Keratinocyte (primary cell): ENCODE measurements around the gene SPAG6. TPM values are rescaled to one million over a fixed set of nuclear protein-coding genes. Genes with fewer than 3 reads are reported as not detected.

Experiments
- DNase-seq: peaks from one replicate; pipeline ENCODE4 v3.0.0-alpha.2; 2011; ENCODE audit warnings: low read depth, missing footprints, low spot score
- FAIRE-seq: peaks from 2 replicates; lab custom pipeline; 2011; peaks lifted over from hg19 to GRCh38; lab: Jason Lieb, UNC
- H2AFZ ChIP-seq: 2 replicates; pipeline ENCODE4 v1.6.0; 2012; ENCODE audit warnings: low read length, control low read depth, inconsistent platforms; ENCODE audit not compliant: control insufficient read depth
- H3K27ac ChIP-seq: 2 replicates; pipeline ENCODE4 v1.5.1; 2011; ENCODE audit warnings: low read length; ENCODE audit not compliant: control insufficient read depth, insufficient read depth
- H3K27me3 ChIP-seq: 3 replicates; pipeline ENCODE4 v1.6.0; 2011; ENCODE audit warnings: low read length; ENCODE audit not compliant: control insufficient read depth, insufficient read depth; ENCODE audit errors: extremely low read depth
- H3K36me3 ChIP-seq, 2 experiments: 2 replicates in 1 of 2; 3 replicates in 1 of 2; pipeline ENCODE4 v1.5.1; 2011; ENCODE audit warnings: low read length in 2 of 2, mild to moderate bottlenecking in 1 of 2; ENCODE audit not compliant: control insufficient read depth in 2 of 2, insufficient read depth in 2 of 2; ENCODE audit errors: extremely low read depth in 1 of 2
- H3K4me1 ChIP-seq: 3 replicates; pipeline ENCODE4 v1.5.1; 2011; ENCODE audit warnings: low read length; ENCODE audit not compliant: control insufficient read depth, insufficient read depth; ENCODE audit errors: extremely low read depth
- H3K4me2 ChIP-seq: 3 replicates; pipeline ENCODE4 v1.6.0; 2011; ENCODE audit warnings: low read depth, low read length; ENCODE audit not compliant: control insufficient read depth, insufficient read depth; ENCODE audit errors: extremely low read depth
- H3K4me3 ChIP-seq, 3 experiments: fragments of 200-600 bp in 1 of 3; sonication (generic) in 1 of 3; 2 replicates in 2 of 3; 3 replicates in 1 of 3; pipeline ENCODE4 v1.5.1; 2011 to 2016; ENCODE audit warnings: low read length in 3 of 3, mild to moderate bottlenecking in 3 of 3, control low read depth in 2 of 3, inconsistent platforms in 1 of 3, low read depth in 1 of 3, mixed read lengths in 1 of 3, mixed run types in 1 of 3, moderate library complexity in 1 of 3; ENCODE audit not compliant: control insufficient read depth in 2 of 3, insufficient read depth in 2 of 3; ENCODE audit errors: extremely low read depth in 1 of 3
- H3K79me2 ChIP-seq: 2 replicates; pipeline ENCODE4 v1.6.0; 2012; ENCODE audit warnings: low read length; ENCODE audit not compliant: control insufficient read depth, insufficient read depth
- H3K9ac ChIP-seq: 3 replicates; pipeline ENCODE4 v1.6.0; 2011; ENCODE audit warnings: low read length; ENCODE audit not compliant: control insufficient read depth, insufficient read depth; ENCODE audit errors: extremely low read depth
- H3K9me1 ChIP-seq: 3 replicates; pipeline ENCODE4 v1.6.0; 2011; ENCODE audit warnings: low read length; ENCODE audit not compliant: control insufficient read depth, insufficient read depth; ENCODE audit errors: extremely low read depth
- H3K9me3 ChIP-seq: 2 replicates; pipeline ENCODE4 v1.5.1; 2012; ENCODE audit warnings: low read depth, low read length; ENCODE audit not compliant: control insufficient read depth
- H4K20me1 ChIP-seq: 3 replicates; pipeline ENCODE4 v1.6.0; 2011; ENCODE audit warnings: low read length; ENCODE audit not compliant: control insufficient read depth, insufficient read depth; ENCODE audit errors: extremely low read depth
- EZH2 ChIP-seq: IDR thresholded peaks from one replicate; pipeline ENCODE4 v1.6.1; 2012; ENCODE audit warnings: inconsistent platforms, mild to moderate bottlenecking, low read length, moderate library complexity
- dilution Hi-C: fragments of 300-500 bp; cut with MboI; formaldehyde crosslinking; loops from one replicate; pipeline ENCODE4 v1.7.0; 2020; ENCODE audit warnings: low sequenced_read_pairs; ENCODE audit not compliant: extremely low pct_ligation_motif_present
- polyA plus RNA-seq, 5 experiments: library from polyadenylated mRNA; depleted of rRNA in 3 of 5; stranded (reverse) in 3 of 5; stranded (forward) in 1 of 5; unstranded in 1 of 5; fragments of >200 nt; gene quantifications; 1 replicate in 1 of 5; 2 replicates in 3 of 5; 3 replicates in 1 of 5; pipeline versions ENCODE4 v1.2.1 to v1.2.3, GENCODE V29; 2011 to 2012; ENCODE audit warnings: missing spikeins in 2 of 5, low read depth in 1 of 5, low replicate concordance in 1 of 5
- TF ChIP-seq, protein P1 (sequence below), 3 experiments: IDR thresholded peaks in 1 of 3; conservative IDR thresholded peaks in 1 of 3; optimal IDR thresholded peaks in 1 of 3; 2 replicates in 2 of 3; 3 replicates in 1 of 3; pipeline versions ENCODE3 to v1.5.1; 2011; ENCODE audit warnings: low read length in 3 of 3, mild to moderate bottlenecking in 3 of 3, moderate library complexity in 2 of 3, control low read depth in 1 of 3, inconsistent platforms in 1 of 3; ENCODE audit not compliant: insufficient read depth in 2 of 3; ENCODE audit errors: extremely low read depth in 1 of 3

SPAG6 gene
- polyA plus RNA-seq, 1 donor (not counting 4 experiments of a cell fraction or from before 2014, with no cell fraction given), result not detected

DNA sequence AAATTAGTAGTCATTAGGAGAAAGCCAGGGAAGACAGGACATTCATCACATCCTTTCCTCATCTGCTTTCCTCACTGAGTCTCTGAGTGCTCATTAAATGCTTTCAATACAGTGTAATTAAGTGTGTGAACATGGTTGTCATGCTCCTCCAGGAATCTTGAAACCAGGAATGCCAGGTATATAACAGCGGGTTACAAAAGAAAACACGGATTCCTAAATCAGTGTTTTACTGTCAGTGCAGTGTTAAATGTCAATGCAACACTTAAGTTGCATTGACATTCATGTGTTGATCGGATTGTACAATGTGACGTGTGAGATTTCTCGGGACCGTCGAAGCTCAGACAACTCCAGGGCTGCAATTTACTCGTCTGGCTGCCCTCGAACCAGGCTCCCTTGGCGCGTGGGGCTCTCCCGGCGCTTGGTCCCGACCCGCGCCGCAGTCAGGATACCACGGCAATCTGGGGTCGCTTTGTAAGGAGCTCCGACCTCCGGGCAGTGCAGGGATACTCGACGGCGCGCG, 455 bp upstream of the SPAG6 start:
- TF ChIP-seq, protein P1, sequence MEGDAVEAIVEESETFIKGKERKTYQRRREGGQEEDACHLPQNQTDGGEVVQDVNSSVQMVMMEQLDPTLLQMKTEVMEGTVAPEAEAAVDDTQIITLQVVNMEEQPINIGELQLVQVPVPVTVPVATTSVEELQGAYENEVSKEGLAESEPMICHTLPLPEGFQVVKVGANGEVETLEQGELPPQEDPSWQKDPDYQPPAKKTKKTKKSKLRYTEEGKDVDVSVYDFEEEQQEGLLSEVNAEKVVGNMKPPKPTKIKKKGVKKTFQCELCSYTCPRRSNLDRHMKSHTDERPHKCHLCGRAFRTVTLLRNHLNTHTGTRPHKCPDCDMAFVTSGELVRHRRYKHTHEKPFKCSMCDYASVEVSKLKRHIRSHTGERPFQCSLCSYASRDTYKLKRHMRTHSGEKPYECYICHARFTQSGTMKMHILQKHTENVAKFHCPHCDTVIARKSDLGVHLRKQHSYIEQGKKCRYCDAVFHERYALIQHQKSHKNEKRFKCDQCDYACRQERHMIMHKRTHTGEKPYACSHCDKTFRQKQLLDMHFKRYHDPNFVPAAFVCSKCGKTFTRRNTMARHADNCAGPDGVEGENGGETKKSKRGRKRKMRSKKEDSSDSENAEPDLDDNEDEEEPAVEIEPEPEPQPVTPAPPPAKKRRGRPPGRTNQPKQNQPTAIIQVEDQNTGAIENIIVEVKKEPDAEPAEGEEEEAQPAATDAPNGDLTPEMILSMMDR (optimal IDR thresholded peaks at IDR 0.05 in 1 of 3, IDR thresholded peaks at IDR 0.05 in 1 of 3, conservative IDR thresholded peaks at IDR 0.05 in 1 of 3; ENCODE audit: extremely low read depth in 1 of 3, insufficient read depth in 2 of 3, low read length in 3 of 3), result no peak
- TF ChIP-seq EZH2, result peak; percentile 56
- Histone ChIP-seq H3K36me3 (no peaks in the 10 kb centered on the region), H4K20me1 (no peaks in the 10 kb centered on the region), H2AFZ (no peak overlapping the region), H3K4me1 (peaks cover 2% of the 10 kb centered on the region), H3K4me2 (no peak overlapping the region), H3K27me3 (peaks cover 69% of the 10 kb centered on the region), H3K9me3 (peaks cover 2% of the 10 kb centered on the region), H3K4me3 (no peak overlapping the region), H3K79me2 (no peaks in the 10 kb centered on the region), H3K9ac (no peak overlapping the region), H3K9me1 (no peaks in the 10 kb centered on the region), H3K27ac (no peak overlapping the region)
- FAIRE-seq (no peak), DNase-seq (no peak)
- dilution Hi-C loops, result no loop called here

DNA sequence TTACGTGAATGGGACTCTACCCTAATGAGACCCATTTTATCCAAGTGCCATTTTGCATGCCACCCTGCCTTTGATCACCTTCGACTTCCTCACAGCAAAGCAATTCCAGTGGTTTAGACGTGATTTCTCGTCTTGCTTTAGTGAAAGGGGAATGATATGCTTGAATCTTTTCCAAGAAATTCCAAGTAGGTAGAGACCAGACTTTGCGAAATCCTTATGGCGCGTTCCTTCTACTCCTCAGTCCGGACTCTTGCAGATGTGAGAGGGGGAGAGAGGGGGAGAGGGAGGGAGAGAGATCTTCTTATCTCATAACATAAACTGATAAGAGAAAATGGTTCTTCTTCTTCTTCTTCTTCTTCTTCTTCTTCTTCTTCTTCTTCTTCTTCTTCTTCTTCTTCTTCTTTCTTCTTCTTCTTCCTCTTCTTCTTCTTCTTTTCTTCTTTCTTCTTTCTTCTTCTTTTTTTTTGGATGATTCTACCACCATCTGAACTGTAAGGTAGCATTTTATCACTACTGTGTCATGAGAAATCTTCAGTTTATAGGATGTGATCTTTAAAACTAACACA, 883 bp downstream of the SPAG6 start:
- FAIRE-seq, result no peak
- DNase-seq, result no peak
- H2AFZ ChIP-seq, result no peak overlapping the region
- TF ChIP-seq, protein P1 (optimal IDR thresholded peaks at IDR 0.05 in 1 of 3, IDR thresholded peaks at IDR 0.05 in 1 of 3, conservative IDR thresholded peaks at IDR 0.05 in 1 of 3; ENCODE audit: extremely low read depth in 1 of 3, insufficient read depth in 2 of 3, low read length in 3 of 3), result no peak
- no peak for TF ChIP-seq EZH2
- no peak overlapping the region for H3K9ac ChIP-seq
- H3K4me1 ChIP-seq, result no peaks in the 10 kb centered on the region
- no peak overlapping the region for H3K4me2 ChIP-seq
- H3K36me3 ChIP-seq, result no peaks in the 10 kb centered on the region
- peaks cover 2% of the 10 kb centered on the region for H3K9me3 ChIP-seq
- H3K4me3 ChIP-seq, result no peak overlapping the region
- no peaks in the 10 kb centered on the region for H4K20me1 ChIP-seq
- no peaks in the 10 kb centered on the region for H3K9me1 ChIP-seq
- no peak overlapping the region for H3K27ac ChIP-seq
- H3K27me3 ChIP-seq, result peaks cover 66% of the 10 kb centered on the region
- H3K79me2 ChIP-seq, result no peaks in the 10 kb centered on the region
- dilution Hi-C loops, result no loop called here
